Keratinocyte (primary cell): ENCODE measurements around the gene NAA50. TPM values are rescaled to one million over a fixed set of nuclear protein-coding genes. Genes with fewer than 3 reads are reported as not detected.

ENCODE experiments used
- DNase-seq: peaks from one replicate; pipeline ENCODE4 v3.0.0-alpha.2; 2011; ENCODE audit warnings: low read depth, missing footprints, low spot score
- FAIRE-seq: peaks from 2 replicates; lab custom pipeline; 2011; peaks lifted over from hg19 to GRCh38; lab: Jason Lieb, UNC
- H2AFZ ChIP-seq: 2 replicates; pipeline ENCODE4 v1.6.0; 2012; ENCODE audit warnings: low read length, control low read depth, inconsistent platforms; ENCODE audit not compliant: control insufficient read depth
- H3K27ac ChIP-seq: 2 replicates; pipeline ENCODE4 v1.5.1; 2011; ENCODE audit warnings: low read length; ENCODE audit not compliant: control insufficient read depth, insufficient read depth
- H3K27me3 ChIP-seq: 3 replicates; pipeline ENCODE4 v1.6.0; 2011; ENCODE audit warnings: low read length; ENCODE audit not compliant: control insufficient read depth, insufficient read depth; ENCODE audit errors: extremely low read depth
- H3K36me3 ChIP-seq, 2 experiments: 2 replicates in 1 of 2; 3 replicates in 1 of 2; pipeline ENCODE4 v1.5.1; 2011; ENCODE audit warnings: low read length in 2 of 2, mild to moderate bottlenecking in 1 of 2; ENCODE audit not compliant: control insufficient read depth in 2 of 2, insufficient read depth in 2 of 2; ENCODE audit errors: extremely low read depth in 1 of 2
- H3K4me1 ChIP-seq: 3 replicates; pipeline ENCODE4 v1.5.1; 2011; ENCODE audit warnings: low read length; ENCODE audit not compliant: control insufficient read depth, insufficient read depth; ENCODE audit errors: extremely low read depth
- H3K4me2 ChIP-seq: 3 replicates; pipeline ENCODE4 v1.6.0; 2011; ENCODE audit warnings: low read depth, low read length; ENCODE audit not compliant: control insufficient read depth, insufficient read depth; ENCODE audit errors: extremely low read depth
- H3K4me3 ChIP-seq, 3 experiments: fragments of 200-600 bp in 1 of 3; sonication (generic) in 1 of 3; 2 replicates in 2 of 3; 3 replicates in 1 of 3; pipeline ENCODE4 v1.5.1; 2011 to 2016; ENCODE audit warnings: low read length in 3 of 3, mild to moderate bottlenecking in 3 of 3, control low read depth in 2 of 3, inconsistent platforms in 1 of 3, low read depth in 1 of 3, mixed read lengths in 1 of 3, mixed run types in 1 of 3, moderate library complexity in 1 of 3; ENCODE audit not compliant: control insufficient read depth in 2 of 3, insufficient read depth in 2 of 3; ENCODE audit errors: extremely low read depth in 1 of 3
- H3K79me2 ChIP-seq: 2 replicates; pipeline ENCODE4 v1.6.0; 2012; ENCODE audit warnings: low read length; ENCODE audit not compliant: control insufficient read depth, insufficient read depth
- H3K9ac ChIP-seq: 3 replicates; pipeline ENCODE4 v1.6.0; 2011; ENCODE audit warnings: low read length; ENCODE audit not compliant: control insufficient read depth, insufficient read depth; ENCODE audit errors: extremely low read depth
- H3K9me1 ChIP-seq: 3 replicates; pipeline ENCODE4 v1.6.0; 2011; ENCODE audit warnings: low read length; ENCODE audit not compliant: control insufficient read depth, insufficient read depth; ENCODE audit errors: extremely low read depth
- H3K9me3 ChIP-seq: 2 replicates; pipeline ENCODE4 v1.5.1; 2012; ENCODE audit warnings: low read depth, low read length; ENCODE audit not compliant: control insufficient read depth
- H4K20me1 ChIP-seq: 3 replicates; pipeline ENCODE4 v1.6.0; 2011; ENCODE audit warnings: low read length; ENCODE audit not compliant: control insufficient read depth, insufficient read depth; ENCODE audit errors: extremely low read depth
- CTCF ChIP-seq, 3 experiments: IDR thresholded peaks in 1 of 3; conservative IDR thresholded peaks in 1 of 3; optimal IDR thresholded peaks in 1 of 3; 2 replicates in 2 of 3; 3 replicates in 1 of 3; pipeline versions ENCODE3 to v1.5.1; 2011; ENCODE audit warnings: low read length in 3 of 3, mild to moderate bottlenecking in 3 of 3, moderate library complexity in 2 of 3, control low read depth in 1 of 3, inconsistent platforms in 1 of 3; ENCODE audit not compliant: insufficient read depth in 2 of 3; ENCODE audit errors: extremely low read depth in 1 of 3
- EZH2 ChIP-seq: IDR thresholded peaks from one replicate; pipeline ENCODE4 v1.6.1; 2012; ENCODE audit warnings: inconsistent platforms, mild to moderate bottlenecking, low read length, moderate library complexity
- dilution Hi-C: fragments of 300-500 bp; cut with MboI; formaldehyde crosslinking; loops from one replicate; pipeline ENCODE4 v1.7.0; 2020; ENCODE audit warnings: low sequenced_read_pairs; ENCODE audit not compliant: extremely low pct_ligation_motif_present
- polyA plus RNA-seq, 5 experiments: library from polyadenylated mRNA; depleted of rRNA in 3 of 5; stranded (reverse) in 3 of 5; stranded (forward) in 1 of 5; unstranded in 1 of 5; fragments of >200 nt; gene quantifications; 1 replicate in 1 of 5; 2 replicates in 3 of 5; 3 replicates in 1 of 5; pipeline versions ENCODE4 v1.2.1 to v1.2.3, GENCODE V29; 2011 to 2012; ENCODE audit warnings: missing spikeins in 2 of 5, low read depth in 1 of 5, low replicate concordance in 1 of 5

NAA50 gene
- polyA plus RNA-seq, 1 donor (not counting 4 experiments of a cell fraction or from before 2014, with no cell fraction given) = 128 TPM

- no peaks in the 10 kb centered on the region for H3K9me1 ChIP-seq
- H3K9me3 ChIP-seq = no peaks in the 10 kb centered on the region
- H4K20me1 ChIP-seq = no peaks in the 10 kb centered on the region
- H3K36me3 ChIP-seq = peaks cover 0 to 3% of the 10 kb centered on the region in 2 experiments
- no peaks in the 10 kb centered on the region for H3K79me2 ChIP-seq
- no peaks in the 10 kb centered on the region for H3K4me1 ChIP-seq
- dilution Hi-C loops = no loop called here
- no peak for FAIRE-seq
- H3K27ac ChIP-seq = no peak overlapping the region
- H3K9ac ChIP-seq = no peak overlapping the region
- H3K27me3 ChIP-seq = no peaks in the 10 kb centered on the region
- H3K4me3 ChIP-seq = no peak overlapping the region
- TF ChIP-seq EZH2 (no peak), CTCF (optimal IDR thresholded peaks at IDR 0.05 in 1 of 3, IDR thresholded peaks at IDR 0.05 in 1 of 3, conservative IDR thresholded peaks at IDR 0.05 in 1 of 3; ENCODE audit: extremely low read depth in 1 of 3, insufficient read depth in 2 of 3, low read length in 3 of 3) (no peak)
- no peak overlapping the region for H3K4me2 ChIP-seq
- no peak for DNase-seq
- H2AFZ ChIP-seq = no peak overlapping the region
Observed at GRCh38 chr3:113677737-113678136, 68.3 kb downstream of the NAA50 start.

- Histone ChIP-seq H2AFZ (no peak overlapping the region), H3K4me3 (no peak overlapping the region), H4K20me1 (no peaks in the 10 kb centered on the region), H3K4me2 (no peak overlapping the region), H3K79me2 (no peaks in the 10 kb centered on the region), H3K9me3 (no peaks in the 10 kb centered on the region), H3K36me3 (peaks cover 0 to 3% of the 10 kb centered on the region in 2 experiments), H3K9me1 (no peaks in the 10 kb centered on the region), H3K27me3 (no peaks in the 10 kb centered on the region), H3K4me1 (no peaks in the 10 kb centered on the region), H3K9ac (no peak overlapping the region), H3K27ac (no peak overlapping the region)
- dilution Hi-C loops = no loop called here
- DNase-seq (no peak), FAIRE-seq (no peak)
- TF ChIP-seq EZH2 = no peak
- no peak for TF ChIP-seq CTCF (optimal IDR thresholded peaks at IDR 0.05 in 1 of 3, IDR thresholded peaks at IDR 0.05 in 1 of 3, conservative IDR thresholded peaks at IDR 0.05 in 1 of 3; ENCODE audit: extremely low read depth in 1 of 3, insufficient read depth in 2 of 3, low read length in 3 of 3)
Observed at GRCh38 chr3:113676261-113676660, 69.8 kb downstream of the NAA50 start.
